ENCODE data around the gene TSPAN11. TPM values are rescaled to one million over a fixed set of nuclear protein-coding genes. Genes with fewer than 3 reads are reported as not detected.

TSPAN11 gene
- polyA plus RNA-seq, 1 experiment, result 0.37 TPM

DNA sequence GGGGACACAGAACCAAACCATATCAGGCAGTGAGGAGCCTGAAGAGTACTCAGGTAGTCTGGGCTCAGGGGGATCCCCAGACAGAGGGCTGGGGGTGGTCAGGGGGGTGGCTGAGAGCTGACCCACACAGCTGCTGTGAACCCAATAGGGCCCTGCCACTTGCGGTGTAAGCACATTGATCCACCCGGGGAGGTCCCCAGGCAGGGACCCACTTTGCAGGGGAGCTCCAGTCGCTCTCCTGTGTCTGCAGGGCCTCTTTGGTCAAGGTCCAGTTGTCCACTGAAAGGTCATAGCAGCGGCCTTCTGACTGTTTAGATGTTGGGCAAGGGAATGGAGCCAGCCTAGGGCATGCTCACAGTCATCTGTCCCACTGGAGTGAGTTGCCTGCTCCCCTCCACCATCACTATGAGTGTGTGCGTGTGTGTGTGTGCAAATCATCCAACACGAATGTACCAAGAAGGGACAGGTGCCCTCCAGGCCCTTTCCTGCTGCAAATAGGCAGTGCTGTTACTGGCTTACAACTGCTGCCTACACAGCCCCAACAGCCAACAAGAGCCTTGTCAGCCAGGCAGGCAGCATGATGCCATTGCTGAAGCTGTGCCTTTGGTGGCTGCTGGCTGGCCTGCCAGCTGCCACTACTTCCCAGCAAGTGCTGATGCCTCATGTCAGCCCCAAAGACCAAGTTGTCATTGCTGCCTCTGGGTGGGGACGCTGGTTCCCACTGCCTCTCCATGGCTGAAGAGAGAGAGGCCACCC, 71.3 kb downstream of the TSPAN11 start:
- Histone ChIP-seq H3K27ac (ENCODE audit: low read depth, low read length) (no peak overlapping the region), H3K9me3 (ENCODE audit: control insufficient read depth, insufficient read depth, low read length) (no peaks in the 10 kb centered on the region; the same call in 1 of the 2 replicates), H3K27me3 (ENCODE audit: control insufficient read depth, insufficient read depth, low read length) (peaks cover 5% of the 10 kb centered on the region), H3K4me3 (ENCODE audit: low read depth, low read length) (no peak overlapping the region)
- POLR2A ChIA-PET, result no interaction called here
- no peak for DNase-seq (ENCODE audit: low read depth, low spot score)
- CTCF ChIA-PET, result interaction anchor here (1.7 kb wide), 1 partner anchor 14 kb away, joined by 5 read pairs; no protein-coding TSS in a partner anchor
- TF ChIP-seq, protein P1, sequence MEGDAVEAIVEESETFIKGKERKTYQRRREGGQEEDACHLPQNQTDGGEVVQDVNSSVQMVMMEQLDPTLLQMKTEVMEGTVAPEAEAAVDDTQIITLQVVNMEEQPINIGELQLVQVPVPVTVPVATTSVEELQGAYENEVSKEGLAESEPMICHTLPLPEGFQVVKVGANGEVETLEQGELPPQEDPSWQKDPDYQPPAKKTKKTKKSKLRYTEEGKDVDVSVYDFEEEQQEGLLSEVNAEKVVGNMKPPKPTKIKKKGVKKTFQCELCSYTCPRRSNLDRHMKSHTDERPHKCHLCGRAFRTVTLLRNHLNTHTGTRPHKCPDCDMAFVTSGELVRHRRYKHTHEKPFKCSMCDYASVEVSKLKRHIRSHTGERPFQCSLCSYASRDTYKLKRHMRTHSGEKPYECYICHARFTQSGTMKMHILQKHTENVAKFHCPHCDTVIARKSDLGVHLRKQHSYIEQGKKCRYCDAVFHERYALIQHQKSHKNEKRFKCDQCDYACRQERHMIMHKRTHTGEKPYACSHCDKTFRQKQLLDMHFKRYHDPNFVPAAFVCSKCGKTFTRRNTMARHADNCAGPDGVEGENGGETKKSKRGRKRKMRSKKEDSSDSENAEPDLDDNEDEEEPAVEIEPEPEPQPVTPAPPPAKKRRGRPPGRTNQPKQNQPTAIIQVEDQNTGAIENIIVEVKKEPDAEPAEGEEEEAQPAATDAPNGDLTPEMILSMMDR (IDR thresholded peaks at IDR 0.05; ENCODE audit: low read depth, low read length), result no peak

DNA sequence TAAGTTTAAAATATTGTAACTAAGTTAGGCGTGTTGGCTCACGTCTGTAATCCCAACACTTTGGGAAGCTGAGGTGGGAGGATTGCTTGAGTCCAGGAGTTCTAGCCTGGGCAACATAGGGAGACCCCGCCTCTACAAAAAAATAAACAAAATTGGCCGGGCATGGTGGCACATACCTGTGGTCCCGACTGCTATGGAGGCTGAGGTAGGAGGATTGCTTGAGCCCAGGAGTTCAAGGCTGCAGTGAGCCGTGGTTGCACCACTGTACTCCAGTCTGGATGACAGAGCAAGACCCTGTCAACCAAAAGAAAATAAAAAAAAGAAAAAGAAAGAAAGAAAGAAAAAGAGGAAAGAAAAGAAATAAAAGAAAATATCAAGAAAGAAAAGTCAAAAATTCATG, 72.5 kb downstream of the TSPAN11 start:
- no peak overlapping the region for H3K4me3 ChIP-seq (ENCODE audit: low read depth, low read length)
- CTCF ChIA-PET, result no interaction called here
- no peak overlapping the region for H3K27ac ChIP-seq (ENCODE audit: low read depth, low read length)
- POLR2A ChIA-PET, result no interaction called here
- DNase-seq (ENCODE audit: low read depth, low spot score), result no peak
- TF ChIP-seq, protein P1 (IDR thresholded peaks at IDR 0.05; ENCODE audit: low read depth, low read length), result no peak
- no peaks in the 10 kb centered on the region; the same call in 1 of the 2 replicates for H3K9me3 ChIP-seq (ENCODE audit: control insufficient read depth, insufficient read depth, low read length)
- peaks cover 9% of the 10 kb centered on the region for H3K27me3 ChIP-seq (ENCODE audit: control insufficient read depth, insufficient read depth, low read length)

DNA sequence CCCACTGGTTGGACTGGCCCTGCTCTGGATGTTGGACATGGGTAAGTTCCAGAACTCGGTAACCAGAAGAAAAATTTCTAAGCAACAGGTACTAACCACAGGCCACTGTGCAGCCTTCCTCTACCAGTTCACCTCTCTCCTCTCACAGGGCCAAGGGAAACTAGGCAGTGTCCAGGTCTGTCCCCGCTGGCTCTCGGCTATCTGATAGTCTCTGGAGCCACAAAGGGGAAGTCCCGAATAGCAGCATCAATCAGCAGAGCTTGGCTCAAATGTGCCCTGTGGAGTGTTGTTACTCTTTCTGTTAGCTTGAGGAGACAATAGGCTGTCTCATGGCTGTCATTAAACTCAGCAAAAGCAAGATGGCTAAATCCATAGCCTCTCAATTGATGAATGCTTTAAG, 73.2 kb downstream of the TSPAN11 start:
- TF ChIP-seq, protein P1 (IDR thresholded peaks at IDR 0.05; ENCODE audit: low read depth, low read length), result no peak
- ChIA-PET POLR2A (no interaction called here), CTCF (interaction anchor here (1.8 kb wide), 1 partner anchor 14 kb away, joined by 5 read pairs; no protein-coding TSS in a partner anchor)
- no peak for DNase-seq (ENCODE audit: low read depth, low spot score)
- H3K27ac ChIP-seq (ENCODE audit: low read depth, low read length), result no peak overlapping the region
- no peak overlapping the region for H3K4me3 ChIP-seq (ENCODE audit: low read depth, low read length)
- no peaks in the 10 kb centered on the region; the same call in 1 of the 2 replicates for H3K9me3 ChIP-seq (ENCODE audit: control insufficient read depth, insufficient read depth, low read length)
- H3K27me3 ChIP-seq (ENCODE audit: control insufficient read depth, insufficient read depth, low read length), result peaks cover 6% of the 10 kb centered on the region

DNA sequence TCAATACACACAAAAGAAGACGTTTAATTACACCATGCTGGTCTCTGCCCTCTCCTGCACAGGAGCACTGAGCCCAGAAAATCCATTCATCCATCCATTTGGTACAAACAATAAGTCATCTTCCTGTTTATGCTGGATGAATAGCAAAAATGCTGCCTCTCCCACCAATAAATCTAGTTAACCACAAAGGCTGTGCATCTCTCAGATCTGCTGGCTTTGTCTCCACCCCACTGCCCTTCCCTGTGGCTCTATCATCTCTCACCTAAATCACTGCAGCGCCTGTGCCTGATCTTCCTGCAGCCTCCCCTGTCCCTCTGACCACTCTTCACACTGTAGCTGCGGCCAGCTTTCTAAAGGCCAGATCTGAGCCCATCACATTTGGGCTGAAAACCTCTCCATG, 74.2 kb downstream of the TSPAN11 start:
- Histone ChIP-seq H3K27ac (ENCODE audit: low read depth, low read length) (no peak overlapping the region), H3K4me3 (ENCODE audit: low read depth, low read length) (no peak overlapping the region), H3K9me3 (ENCODE audit: control insufficient read depth, insufficient read depth, low read length) (no peaks in the 10 kb centered on the region; the same call in 1 of the 2 replicates), H3K27me3 (ENCODE audit: control insufficient read depth, insufficient read depth, low read length) (peaks cover 6% of the 10 kb centered on the region)
- CTCF ChIA-PET, result interaction anchor here (1.5 to 1.8 kb wide), 2 partner anchors 15 to 152 kb away, joined by 4 to 5 read pairs; no protein-coding TSS in a partner anchor
- POLR2A ChIA-PET, result interaction anchor here (0.6 kb wide), 1 partner anchor 27 kb away, joined by 3 read pairs; no protein-coding TSS in a partner anchor
- no peak for DNase-seq (ENCODE audit: low read depth, low spot score)
- TF ChIP-seq, protein P1 (IDR thresholded peaks at IDR 0.05; ENCODE audit: low read depth, low read length), result no peak
